ENCODE results near the gene CASKIN2. TPM values are rescaled to one million over a fixed set of nuclear protein-coding genes. Genes with fewer than 3 reads are reported as not detected.
A peak's percentile ranks its signal among the peaks of the same experiment; 100 is the strongest.
"Not testable (repeated sequence)": the region's sequence is repeated elsewhere in the genome, so short reads cannot be mapped to it uniquely, and the experiment has no call there.

The CASKIN2 gene
- total RNA-seq, 1 donor from 2014 or later: 2.2 TPM

DNA sequence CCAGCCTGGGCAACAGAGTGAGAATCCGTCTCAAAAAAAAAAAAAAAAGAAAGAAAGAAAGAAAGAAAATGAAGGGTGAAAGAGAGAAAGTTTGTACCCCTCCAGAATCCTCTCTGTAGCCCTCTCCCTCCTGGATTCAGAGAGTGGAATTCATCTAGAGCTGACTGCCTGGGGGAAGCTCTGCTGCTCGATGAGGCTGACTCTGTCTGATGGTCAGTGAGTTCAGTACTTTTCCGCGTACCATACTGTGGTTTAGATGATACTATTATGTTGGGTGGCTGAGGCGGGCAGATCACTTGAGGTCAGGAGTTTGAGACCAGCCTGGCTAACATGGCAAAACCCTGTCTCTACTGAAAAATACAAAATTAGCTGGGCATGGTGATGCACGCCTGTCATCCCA, 44.1 kb downstream of the CASKIN2 start:
- Mint-ChIP-seq H3K36me3 (ENCODE audit: low read depth) (peaks cover 15% of the 10 kb centered on the region), H3K4me1 (ENCODE audit: low read depth) (no peaks in the 10 kb centered on the region), H3K27me3 (ENCODE audit: low read depth) (no peaks in the 10 kb centered on the region), H3K27ac (no peak overlapping the region), H3K4me3 (ENCODE audit: low read depth) (no peak overlapping the region), H3K9me3 (no peaks in the 10 kb centered on the region)
- DNase-seq (ENCODE audit: low spot score): no peak
- intact Hi-C loops (cut with micrococcal nuclease): no loop called here

DNA sequence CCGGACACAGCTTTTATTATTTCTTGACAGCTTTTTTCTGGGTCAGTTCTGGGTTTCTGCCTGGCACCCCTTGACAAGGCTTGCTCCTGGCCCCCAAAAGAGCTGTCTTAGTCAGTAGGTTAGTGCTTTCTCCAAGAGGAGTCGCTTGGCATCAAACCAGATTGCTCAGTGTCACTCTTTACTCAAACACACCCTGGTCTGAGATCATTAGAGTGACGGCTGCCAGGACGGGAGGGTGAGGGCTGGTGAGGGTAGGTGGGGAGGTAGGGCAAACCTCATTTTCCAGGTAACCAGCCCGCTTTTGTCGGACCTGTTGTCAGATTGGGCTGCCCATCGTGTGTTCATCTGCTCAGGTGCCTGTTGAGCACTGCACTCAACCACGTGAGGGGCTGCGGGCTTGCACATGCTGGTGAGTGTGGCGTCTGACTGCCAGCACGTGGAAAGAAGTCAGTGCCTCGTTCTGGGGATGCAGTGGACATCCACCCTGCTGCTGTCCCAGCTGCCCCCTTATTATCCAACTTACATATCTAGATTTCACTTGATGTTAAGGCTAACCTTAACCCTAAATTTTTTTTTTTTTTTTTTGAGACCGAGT, 46.5 kb downstream of the CASKIN2 start:
- Mint-ChIP-seq H3K27me3 (ENCODE audit: low read depth) (no peaks in the 10 kb centered on the region), H3K9me3 (no peaks in the 10 kb centered on the region), H3K4me1 (ENCODE audit: low read depth) (no peaks in the 10 kb centered on the region), H3K36me3 (ENCODE audit: low read depth) (peaks cover 19% of the 10 kb centered on the region), H3K27ac (no peak overlapping the region), H3K4me3 (ENCODE audit: low read depth) (no peak overlapping the region)
- no peak for DNase-seq (ENCODE audit: low spot score)
- intact Hi-C loops (cut with micrococcal nuclease): no loop called here

DNA sequence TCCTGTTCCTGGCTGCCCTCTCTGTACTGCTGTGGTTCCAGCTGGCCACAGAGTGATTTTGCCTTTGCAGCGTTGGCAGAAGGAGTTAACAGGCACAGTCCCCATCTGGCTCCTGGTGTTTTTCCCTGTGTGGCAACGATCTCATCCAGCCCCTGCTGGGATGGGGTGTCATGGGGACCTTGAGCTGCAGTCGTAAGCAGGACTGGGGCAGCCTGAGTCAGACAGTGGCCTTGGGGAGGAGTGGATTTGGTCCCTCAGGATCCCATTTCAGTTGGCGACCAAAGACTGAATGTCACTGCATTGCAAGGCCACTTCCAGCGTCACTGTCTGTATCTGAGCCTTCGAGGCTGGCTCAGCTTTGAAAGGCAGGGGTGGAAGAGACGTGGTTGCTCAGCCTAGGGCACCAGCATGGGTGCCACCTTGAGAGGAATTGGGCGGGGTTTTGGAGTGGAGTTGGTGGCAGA, 47.0 kb downstream of the CASKIN2 start:
- DNase-seq (ENCODE audit: low spot score): no peak
- Mint-ChIP-seq H3K36me3 (ENCODE audit: low read depth) (peaks cover 19% of the 10 kb centered on the region), H3K27ac (no peak overlapping the region), H3K9me3 (no peaks in the 10 kb centered on the region), H3K4me1 (ENCODE audit: low read depth) (no peaks in the 10 kb centered on the region), H3K4me3 (ENCODE audit: low read depth) (no peak overlapping the region), H3K27me3 (ENCODE audit: low read depth) (no peaks in the 10 kb centered on the region)
- intact Hi-C loops (cut with micrococcal nuclease): no loop called here

DNA sequence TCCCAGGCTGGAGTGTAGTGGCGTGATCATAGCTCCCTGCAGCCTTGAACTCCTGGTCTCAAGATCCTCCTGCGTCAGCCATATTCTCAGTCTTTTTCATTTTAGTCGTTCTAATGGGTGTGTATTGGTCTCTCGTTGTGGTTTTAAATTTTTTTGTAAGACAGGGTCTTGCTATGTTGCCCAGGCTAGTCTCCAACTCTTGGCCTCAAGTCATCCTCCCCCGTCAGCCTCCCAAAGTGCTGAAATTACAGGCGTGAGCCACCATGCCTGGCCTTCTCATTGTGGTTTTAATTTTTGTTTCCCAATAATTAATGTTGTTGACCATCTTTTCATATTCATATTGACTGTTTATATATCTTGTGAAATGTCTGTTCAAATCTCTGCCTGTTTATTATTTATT, 50.3 kb downstream of the CASKIN2 start:
- no peaks in the 10 kb centered on the region for H3K27me3 Mint-ChIP-seq (ENCODE audit: low read depth)
- H3K4me1 Mint-ChIP-seq (ENCODE audit: low read depth): no peaks in the 10 kb centered on the region
- H3K27ac Mint-ChIP-seq: no peak overlapping the region
- DNase-seq (ENCODE audit: low spot score): no peak
- H3K9me3 Mint-ChIP-seq: no peaks in the 10 kb centered on the region
- peaks cover 5% of the 10 kb centered on the region for H3K36me3 Mint-ChIP-seq (ENCODE audit: low read depth)
- H3K4me3 Mint-ChIP-seq (ENCODE audit: low read depth): no peak overlapping the region
- intact Hi-C loops (cut with micrococcal nuclease): no loop called here

DNA sequence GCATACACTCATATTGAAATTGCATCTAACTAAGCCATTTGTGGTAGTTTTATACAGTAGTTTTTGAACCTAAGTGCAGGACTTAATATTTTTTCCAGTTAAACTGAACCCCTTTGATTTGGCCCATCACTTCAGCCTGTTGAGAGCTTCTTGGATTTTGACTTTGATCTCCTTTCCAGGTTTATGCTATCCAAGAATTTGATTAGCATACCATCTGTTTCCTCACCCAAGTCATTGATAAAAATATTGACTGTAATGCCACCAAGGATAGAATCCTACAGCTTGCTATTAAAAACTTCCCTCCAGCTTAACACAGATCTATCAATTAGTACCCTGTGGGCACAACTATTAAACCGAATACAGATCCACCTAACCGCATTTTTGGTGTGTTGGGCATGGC, 51.7 kb downstream of the CASKIN2 start:
- Mint-ChIP-seq H3K9me3 (no peaks in the 10 kb centered on the region), H3K27me3 (ENCODE audit: low read depth) (no peaks in the 10 kb centered on the region), H3K4me3 (ENCODE audit: low read depth) (no peak overlapping the region), H3K27ac (no peak overlapping the region), H3K36me3 (ENCODE audit: low read depth) (peaks cover 5% of the 10 kb centered on the region), H3K4me1 (ENCODE audit: low read depth) (peaks cover 7% of the 10 kb centered on the region)
- DNase-seq (ENCODE audit: low spot score): no peak
- intact Hi-C loops (cut with micrococcal nuclease): no loop called here

DNA sequence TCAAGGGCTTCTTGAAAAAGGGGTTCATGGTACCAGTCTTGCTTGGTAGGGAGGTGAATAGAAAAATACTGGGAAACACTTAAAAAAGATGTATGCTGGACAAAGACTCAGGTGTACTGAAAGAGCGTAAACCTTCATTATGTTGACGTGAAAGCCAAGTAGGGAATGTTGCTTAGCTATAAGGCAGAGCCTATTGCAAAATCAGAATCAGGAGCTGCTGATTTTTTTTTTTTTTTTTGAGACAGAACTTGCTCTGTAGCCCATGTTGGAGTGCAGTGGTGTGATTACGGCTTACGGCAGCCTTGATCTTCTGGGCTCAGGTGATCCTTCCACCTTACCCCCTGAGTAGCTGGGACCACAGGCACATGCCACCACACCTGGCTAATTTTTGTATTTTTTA, 55.0 kb downstream of the CASKIN2 start:
- Mint-ChIP-seq H3K9me3 (no peaks in the 10 kb centered on the region), H3K36me3 (ENCODE audit: low read depth) (peaks cover 3% of the 10 kb centered on the region), H3K27me3 (ENCODE audit: low read depth) (no peaks in the 10 kb centered on the region), H3K27ac (no peak overlapping the region), H3K4me3 (ENCODE audit: low read depth) (no peak overlapping the region), H3K4me1 (ENCODE audit: low read depth) (peaks cover 24% of the 10 kb centered on the region)
- DNase-seq (ENCODE audit: low spot score): no peak
- intact Hi-C loops (cut with micrococcal nuclease): no loop called here

DNA sequence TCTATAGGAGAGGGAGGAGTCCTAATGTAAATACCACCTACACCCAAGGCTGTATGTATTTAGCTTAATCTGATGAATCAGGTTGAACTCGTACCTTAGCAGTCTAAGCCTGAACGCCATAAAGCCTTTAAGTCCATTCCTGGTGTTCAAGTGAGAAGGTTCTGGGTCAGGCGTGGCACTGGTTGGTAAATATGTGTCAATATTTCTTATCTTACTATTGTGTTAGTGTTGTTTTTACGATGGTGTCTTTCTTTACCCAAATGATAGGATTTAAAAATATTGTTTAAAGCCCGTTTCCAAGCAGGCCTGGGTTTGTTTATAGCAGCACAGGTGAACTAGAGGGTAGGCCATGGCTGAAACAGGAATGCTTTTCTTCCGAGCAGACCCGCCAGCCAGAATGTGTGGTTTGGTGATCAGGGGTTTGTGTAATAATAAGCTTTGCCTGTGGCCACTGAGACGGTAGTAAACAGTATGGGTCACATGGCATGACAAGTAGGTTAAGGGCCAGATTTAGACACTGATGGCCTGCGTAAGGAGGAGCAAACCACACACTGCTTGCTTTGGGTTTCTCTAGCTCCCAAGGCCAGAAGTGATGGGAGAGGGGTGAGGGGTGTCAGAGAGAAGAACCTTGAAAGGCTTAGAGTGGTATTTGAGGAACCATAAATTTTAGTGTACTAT, 55.6 kb downstream of the CASKIN2 start:
- intact Hi-C loops (cut with micrococcal nuclease): loop anchor here (5.0 kb wide), 1 partner anchor 58 kb away; the partner anchor contains the start of genes CASKIN2 and TSEN54
- no peak for DNase-seq (ENCODE audit: low spot score)

DNA sequence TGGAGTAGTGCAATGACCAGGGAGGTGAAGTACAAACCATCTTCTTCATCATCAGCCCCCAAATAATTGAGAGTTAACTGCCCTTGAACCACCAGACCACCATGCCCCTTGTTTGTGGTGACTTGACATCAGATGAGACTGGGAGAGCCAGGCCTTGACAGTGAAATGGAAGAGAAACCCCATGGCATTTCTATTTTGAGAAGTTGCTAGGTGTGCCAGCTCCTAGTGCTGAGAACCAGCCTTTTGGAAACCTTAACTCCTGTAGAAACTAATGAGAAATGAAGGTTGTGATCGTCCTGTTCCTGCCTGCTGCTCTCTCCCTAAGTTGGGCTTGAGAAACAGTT, 56.1 kb downstream of the CASKIN2 start:
- no peak overlapping the region for H3K27ac Mint-ChIP-seq
- no peaks in the 10 kb centered on the region for H3K9me3 Mint-ChIP-seq
- intact Hi-C loops (cut with micrococcal nuclease): loop anchor here (5.0 kb wide), 1 partner anchor 58 kb away; the partner anchor contains the start of genes CASKIN2 and TSEN54
- no peak overlapping the region for H3K4me3 Mint-ChIP-seq (ENCODE audit: low read depth)
- peaks cover 3% of the 10 kb centered on the region for H3K36me3 Mint-ChIP-seq (ENCODE audit: low read depth)
- DNase-seq (ENCODE audit: low spot score): no peak
- H3K4me1 Mint-ChIP-seq (ENCODE audit: low read depth): peaks cover 27% of the 10 kb centered on the region
- H3K27me3 Mint-ChIP-seq (ENCODE audit: low read depth): no peaks in the 10 kb centered on the region

More for the DNA sequence above, 55.6 kb downstream of the CASKIN2 start:
- H3K4me3 Mint-ChIP-seq (ENCODE audit: low read depth): no peak overlapping the region
- no peaks in the 10 kb centered on the region for H3K27me3 Mint-ChIP-seq (ENCODE audit: low read depth)
- no peaks in the 10 kb centered on the region for H3K9me3 Mint-ChIP-seq
- peaks cover 24% of the 10 kb centered on the region for H3K4me1 Mint-ChIP-seq (ENCODE audit: low read depth)
- H3K36me3 Mint-ChIP-seq (ENCODE audit: low read depth): peaks cover 3% of the 10 kb centered on the region
- no peak overlapping the region for H3K27ac Mint-ChIP-seq

DNA sequence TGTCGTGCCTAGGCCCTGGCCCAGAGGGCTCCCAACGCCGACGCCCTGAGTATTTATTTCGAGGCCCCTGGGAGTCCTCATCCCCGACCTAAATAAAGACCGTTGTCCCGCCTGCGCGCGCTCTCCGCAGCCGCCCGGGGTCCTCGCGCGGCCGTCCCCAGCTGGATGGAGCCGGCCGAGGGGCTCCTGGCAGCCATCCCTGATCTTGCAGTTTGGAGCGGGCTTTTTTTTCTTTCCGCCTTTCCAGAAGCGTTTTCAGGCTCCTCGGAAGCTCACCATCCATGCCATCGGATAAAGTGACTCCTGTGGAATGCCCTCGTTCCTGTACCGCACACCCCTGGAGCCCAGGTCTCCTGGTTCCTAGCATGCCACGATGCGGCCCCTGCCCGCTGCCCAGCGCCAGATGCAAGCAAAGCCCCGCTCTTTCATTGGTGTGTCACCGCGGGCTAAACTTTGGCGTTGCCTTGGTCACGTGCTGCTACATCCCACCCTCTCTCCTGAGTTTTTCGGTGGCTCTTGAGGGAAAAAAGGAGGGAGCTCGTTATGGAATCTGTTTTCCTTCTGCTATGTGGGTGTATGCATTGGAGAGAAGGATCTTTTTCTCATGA, 58.2 kb downstream of the CASKIN2 start:
- DNase-seq (ENCODE audit: low spot score): no peak
- Mint-ChIP-seq H3K4me1 (ENCODE audit: low read depth) (peaks cover 33% of the 10 kb centered on the region), H3K27me3 (ENCODE audit: low read depth) (peaks cover 2% of the 10 kb centered on the region), H3K4me3 (ENCODE audit: low read depth) (peak overlapping the region; percentile 94), H3K27ac (peak overlapping the region; percentile 87), H3K9me3 (no peaks in the 10 kb centered on the region), H3K36me3 (ENCODE audit: low read depth) (peaks cover 3% of the 10 kb centered on the region)
- intact Hi-C loops (cut with micrococcal nuclease): loop anchor here (5.0 kb wide), 1 partner anchor 60 kb away; the partner anchor contains the start of genes CASKIN2 and TSEN54

DNA sequence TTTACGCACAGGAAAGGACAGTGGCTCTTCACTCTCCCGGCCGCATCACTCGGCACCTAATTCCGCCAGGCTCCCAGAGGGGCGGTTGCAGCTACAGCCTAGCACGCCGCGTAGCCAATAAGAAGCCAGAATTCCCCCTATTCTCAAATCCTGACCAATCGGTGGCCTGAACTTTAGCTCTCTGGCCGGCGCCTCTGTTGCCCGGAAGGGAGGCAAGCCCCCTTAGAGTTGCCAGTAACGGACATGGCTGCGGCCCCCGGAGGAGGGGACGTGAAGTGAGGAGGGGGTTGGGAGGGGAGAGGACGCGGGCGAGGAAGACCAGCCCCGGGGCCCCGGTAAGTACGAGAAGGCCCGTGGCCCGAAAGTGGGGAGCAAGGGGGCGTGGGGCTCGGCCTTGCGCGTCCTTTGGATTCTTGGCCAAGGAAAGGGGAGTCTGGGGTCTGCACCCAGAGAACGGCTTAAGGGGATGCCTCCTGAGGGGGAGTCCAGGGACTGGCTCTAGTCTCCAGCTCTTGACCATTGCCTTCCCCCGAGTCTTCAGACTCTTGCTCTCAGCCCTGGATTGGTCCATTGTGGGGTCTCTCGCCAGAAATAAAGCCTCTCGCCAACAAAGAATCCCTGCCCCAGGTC, 58.8 kb downstream of the CASKIN2 start, which contains the start of gene TMEM94:
Gene TMEM94, plus strand, starts transcription at position 219 of the 630 bp plus-strand sequence. CDS start 15,271 bp downstream, outside the sequence.
- Mint-ChIP-seq H3K27me3 (ENCODE audit: low read depth) (peaks cover 2% of the 10 kb centered on the region), H3K4me1 (ENCODE audit: low read depth) (peaks cover 33% of the 10 kb centered on the region), H3K4me3 (ENCODE audit: low read depth) (peak within 1 kb of the TSS; percentile 94), H3K9me3 (no peaks in the 10 kb centered on the region), H3K27ac (peak within 1 kb of the TSS; percentile 87), H3K36me3 (ENCODE audit: low read depth) (peaks cover 3% of the 10 kb centered on the region)
- DNase-seq (ENCODE audit: low spot score): peak; percentile 88
- intact Hi-C loops (cut with micrococcal nuclease): loop anchor here (5.0 kb wide), 1 partner anchor 61 kb away; the partner anchor contains the start of genes CASKIN2 and TSEN54

DNA sequence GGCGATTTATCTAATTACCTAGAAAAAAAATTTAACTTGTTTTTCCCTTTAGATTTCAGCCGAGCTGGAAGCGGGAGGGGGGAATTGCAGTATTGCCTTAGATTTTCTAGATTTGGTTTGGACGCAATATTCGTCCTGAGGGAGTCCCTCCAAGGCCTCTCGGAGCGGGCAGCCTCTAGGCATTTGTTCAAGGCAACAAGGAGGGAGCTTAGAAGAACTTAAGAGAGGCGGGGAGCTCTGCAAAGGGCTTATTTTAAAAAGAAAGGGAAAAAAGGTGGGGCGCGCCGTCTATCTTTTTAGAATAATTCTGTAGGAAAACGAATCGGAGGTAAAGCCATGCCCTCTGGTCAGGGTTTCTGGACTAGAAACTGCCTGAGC, 59.3 kb downstream of the CASKIN2 start:
- Mint-ChIP-seq H3K9me3 (no peaks in the 10 kb centered on the region), H3K4me3 (ENCODE audit: low read depth) (peak overlapping the region; percentile 94), H3K36me3 (ENCODE audit: low read depth) (peaks cover 3% of the 10 kb centered on the region), H3K4me1 (ENCODE audit: low read depth) (peaks cover 33% of the 10 kb centered on the region), H3K27me3 (ENCODE audit: low read depth) (peaks cover 2% of the 10 kb centered on the region), H3K27ac (peak overlapping the region; percentile 87)
- intact Hi-C loops (cut with micrococcal nuclease): loop anchor here (5.0 kb wide), 1 partner anchor 61 kb away; the partner anchor contains the start of genes CASKIN2 and TSEN54
- no peak for DNase-seq (ENCODE audit: low spot score)

DNA sequence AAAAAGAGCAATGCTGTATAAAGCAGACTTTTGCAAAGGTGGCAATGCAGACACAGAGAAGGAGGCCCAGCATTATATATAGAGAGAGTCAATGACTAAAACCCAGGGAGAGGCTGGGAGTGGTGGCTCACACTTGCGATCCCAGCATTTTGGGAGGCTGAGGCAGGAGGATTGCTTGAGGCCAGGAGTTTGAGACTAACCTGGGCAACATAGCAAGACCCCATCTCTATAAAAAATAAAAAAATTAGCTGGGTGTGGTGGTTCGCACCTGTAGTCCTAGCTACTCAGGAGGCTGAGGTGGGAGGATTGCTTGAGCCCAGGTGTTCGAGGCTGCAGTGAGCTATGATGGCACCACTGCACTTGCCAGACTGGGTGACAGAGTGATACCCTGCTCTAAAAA, 60.7 kb downstream of the CASKIN2 start:
- intact Hi-C loops (cut with micrococcal nuclease): loop anchor here (5.0 kb wide), 1 partner anchor 63 kb away; the partner anchor contains the start of genes CASKIN2 and TSEN54
- H3K4me3 Mint-ChIP-seq (ENCODE audit: low read depth); H3K9me3 Mint-ChIP-seq; H3K36me3 Mint-ChIP-seq (ENCODE audit: low read depth); H3K27me3 Mint-ChIP-seq (ENCODE audit: low read depth); DNase-seq (ENCODE audit: low spot score); H3K27ac Mint-ChIP-seq: not testable (repeated sequence)
- peaks cover 30% of the 10 kb centered on the region for H3K4me1 Mint-ChIP-seq (ENCODE audit: low read depth)

Measured in activated T-helper 2 cell treated with anti-CD3 and anti-CD28 coated beads, Interferon-gamma antibody, Interleukin-2, Interleukin-4, amounts not matched to agents 10 μg/mL and 5 μg/mL and 100 μg/mL, durations not matched to agents 14 hours and 24 hours and 36 hours (primary cell).